DOHH2 (cell line): ENCODE data around the gene CFAP77.
A peak's percentile ranks its signal among the peaks of the same experiment; 100 is the strongest.

ENCODE experiments used
- H3F3A ChIP-seq: fragments of 200-600 bp; sonication (generic), shearing (Covaris generic); 2 replicates; pipeline ENCODE4 v1.6.0; 2016; ENCODE audit warnings: antibody characterized with exemption, mild to moderate bottlenecking; ENCODE audit not compliant: control insufficient read depth, insufficient read depth
- H3K27ac ChIP-seq: fragments of 200-600 bp; sonication (generic); 2 replicates; pipeline ENCODE4 v1.5.1; 2014; ENCODE audit warnings: low read depth, mild to moderate bottlenecking, low read length, moderate library complexity
- H3K27me3 ChIP-seq: fragments of 200-600 bp; sonication (generic); 2 replicates; pipeline ENCODE4 v1.6.1; 2014; ENCODE audit warnings: mild to moderate bottlenecking, low read length, mixed read lengths; ENCODE audit not compliant: control insufficient read depth
- H3K36me3 ChIP-seq: fragments of 200-600 bp; sonication (generic); 2 replicates; pipeline ENCODE4 v1.6.1; 2014; ENCODE audit warnings: mild to moderate bottlenecking, low read length, moderate library complexity, mixed read lengths; ENCODE audit not compliant: control insufficient read depth
- H3K4me1 ChIP-seq: fragments of 200-600 bp; sonication (generic); 2 replicates; pipeline ENCODE4 v1.6.1; 2014; ENCODE audit warnings: mild to moderate bottlenecking, low read length, mixed read lengths; ENCODE audit not compliant: control insufficient read depth
- H3K4me2 ChIP-seq: fragments of 200-600 bp; sonication (generic); 2 replicates; pipeline ENCODE4 v1.6.0; 2014; ENCODE audit warnings: mild to moderate bottlenecking, low read length, moderate library complexity
- H3K4me3 ChIP-seq: fragments of 200-600 bp; sonication (generic); 2 replicates; pipeline ENCODE4 v1.5.1; 2014; ENCODE audit warnings: mild to moderate bottlenecking, low read length, mixed read lengths
- H3K79me2 ChIP-seq: fragments of 200-600 bp; sonication (generic); 2 replicates; pipeline ENCODE4 v1.6.1; 2014; ENCODE audit warnings: mild to moderate bottlenecking, low read length, mixed read lengths; ENCODE audit not compliant: control insufficient read depth
- H3K9me2 ChIP-seq: fragments of 200-600 bp; sonication (generic); replicated peaks from 2 replicates; pipeline ENCODE4 v1.6.1; 2014; ENCODE audit warnings: mild to moderate bottlenecking, low read length, mixed read lengths; ENCODE audit not compliant: control insufficient read depth
- H3K9me3 ChIP-seq: fragments of 200-600 bp; sonication (generic); 2 replicates; pipeline ENCODE4 v1.6.1; 2014; ENCODE audit warnings: antibody characterized with exemption, low read length, mixed read lengths; ENCODE audit not compliant: control insufficient read depth, insufficient read depth
- H4K20me1 ChIP-seq: fragments of 200-600 bp; sonication (generic); 2 replicates; pipeline ENCODE4 v1.6.0; 2014; ENCODE audit warnings: low read depth, mild to moderate bottlenecking, antibody characterized with exemption, low read length, moderate library complexity; ENCODE audit not compliant: control insufficient read depth, insufficient read depth
- CTCF ChIP-seq: fragments of 200-600 bp; sonication (generic); IDR thresholded peaks from one replicate; pipeline ENCODE4 v1.5.1; 2014; ENCODE audit warnings: antibody characterized with exemption, mild to moderate bottlenecking, low read depth, low read length; ENCODE audit not compliant: poor library complexity, severe bottlenecking
- EZH2phosphoT487 ChIP-seq: fragments of 200-600 bp; sonication (generic); IDR thresholded peaks from 2 replicates; pipeline ENCODE4 v1.6.1; 2017; ENCODE audit warnings: borderline replicate concordance, mild to moderate bottlenecking, antibody characterized with exemption, low read length, moderate library complexity, mixed read lengths

Gene CFAP77

GRCh38 chr9:132366481-132366880 is 43.5 kb upstream of the CFAP77 start:
- Histone ChIP-seq H3K4me3 (no peak overlapping the region), H3K27ac (peak overlapping the region; percentile 44; the same call in 1 of the 2 replicates), H4K20me1 (no peaks in the 10 kb centered on the region), H3K9me3 (no peaks in the 10 kb centered on the region), H3K27me3 (no peaks in the 10 kb centered on the region), H3K9me2 (no peaks in the 10 kb centered on the region), H3K4me2 (no peak overlapping the region), H3K79me2 (no peaks in the 10 kb centered on the region), H3K36me3 (no peaks in the 10 kb centered on the region), H3K4me1 (peaks cover 43% of the 10 kb centered on the region), H3F3A (peaks cover 14% of the 10 kb centered on the region; the same call in 1 of the 2 replicates)
- TF ChIP-seq EZH2phosphoT487 (no peak), CTCF (no peak)

GRCh38 chr9:132367613-132368313 is 42.2 kb upstream of the CFAP77 start:
- Histone ChIP-seq H4K20me1 (no peaks in the 10 kb centered on the region), H3K4me1 (peaks cover 40% of the 10 kb centered on the region), H3K27me3 (no peaks in the 10 kb centered on the region), H3K27ac (no peak overlapping the region), H3K79me2 (no peaks in the 10 kb centered on the region), H3K9me2 (no peaks in the 10 kb centered on the region), H3K4me2 (no peak overlapping the region), H3F3A (peaks cover 13% of the 10 kb centered on the region; the same call in 1 of the 2 replicates), H3K9me3 (no peaks in the 10 kb centered on the region), H3K36me3 (no peaks in the 10 kb centered on the region), H3K4me3 (no peak overlapping the region)
- TF ChIP-seq EZH2phosphoT487, result no peak

GRCh38 chr9:132369421-132369820 is 40.6 kb upstream of the CFAP77 start:
- Histone ChIP-seq H4K20me1 (no peaks in the 10 kb centered on the region), H3K9me3 (no peaks in the 10 kb centered on the region), H3K27me3 (no peaks in the 10 kb centered on the region), H3F3A (peaks cover 7% of the 10 kb centered on the region; the same call in 1 of the 2 replicates), H3K79me2 (no peaks in the 10 kb centered on the region), H3K4me1 (peaks cover 42% of the 10 kb centered on the region), H3K4me2 (no peak overlapping the region), H3K9me2 (no peaks in the 10 kb centered on the region), H3K4me3 (no peak overlapping the region), H3K27ac (no peak overlapping the region), H3K36me3 (peaks cover under 1% of the 10 kb centered on the region)
- no peak for TF ChIP-seq EZH2phosphoT487
- no peak for TF ChIP-seq CTCF

GRCh38 chr9:132370592-132370991 is 39.4 kb upstream of the CFAP77 start:
- no peaks in the 10 kb centered on the region for H3K27me3 ChIP-seq
- no peak overlapping the region for H3K4me3 ChIP-seq
- no peaks in the 10 kb centered on the region for H3K9me2 ChIP-seq
- no peak overlapping the region for H3K4me2 ChIP-seq
- peaks cover 43% of the 10 kb centered on the region for H3K4me1 ChIP-seq
- peaks cover 7% of the 10 kb centered on the region for H3K36me3 ChIP-seq
- peaks cover 10% of the 10 kb centered on the region; the same call in 1 of the 2 replicates for H3F3A ChIP-seq
- H3K27ac ChIP-seq, result no peak overlapping the region
- no peaks in the 10 kb centered on the region for H3K9me3 ChIP-seq
- no peaks in the 10 kb centered on the region for H3K79me2 ChIP-seq
- no peaks in the 10 kb centered on the region for H4K20me1 ChIP-seq
- TF ChIP-seq CTCF (no peak), EZH2phosphoT487 (no peak)
